ENCODE data around the gene ADAMTS12. TPM values are rescaled to one million over a fixed set of nuclear protein-coding genes. Genes with fewer than 3 reads are reported as not detected.

ADAMTS12 gene
- total and polyA plus RNA-seq, 9 of the 15 experiments (the other 6 are each of a cell fraction or from before 2014, with no cell fraction given): 0.11 TPM; not detected in 8

DNA sequence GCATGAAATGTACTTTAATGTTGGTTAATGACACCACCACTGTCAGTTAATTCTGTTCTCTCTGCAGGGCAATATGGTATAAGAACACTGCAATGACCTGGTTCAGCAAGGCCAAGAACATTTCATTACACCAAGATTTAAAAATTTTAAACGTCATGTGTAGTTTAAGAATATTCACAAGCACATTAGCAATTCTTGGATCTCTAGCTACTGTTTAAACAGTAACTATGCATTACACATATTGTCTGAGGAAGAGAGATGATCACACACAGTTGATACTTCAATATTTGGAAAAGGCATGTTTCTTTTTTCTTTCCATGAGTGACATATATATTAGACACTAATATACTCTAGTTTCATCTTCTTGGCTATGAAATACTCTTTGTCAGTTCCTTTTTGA lies 143.0 kb downstream of the ADAMTS12 start:
- intact Hi-C loops (cut with micrococcal nuclease) (no loop called here), in situ Hi-C loops (cut with MboI) (no loop called here)
- 0% methylated on average over 1 of the region's 1 CpG for WGBS (ENCODE audit: insufficient coverage, low coverage, missing lambda C conversion rate)
- Histone ChIP-seq H4K20me1 (replicated peaks; ENCODE audit: control insufficient read depth, insufficient read depth, low read length) (no peaks in the 10 kb centered on the region), H3K9me1 (ENCODE audit: control insufficient read depth, insufficient read depth, low read length) (no peaks in the 10 kb centered on the region), H3K9ac (ENCODE audit: insufficient read depth in 1 of 2, low read depth in 2 of 2, low read length in 2 of 2) (no peak overlapping the region), H3K4me1 (replicated peaks in 1 of 2; ENCODE audit: control insufficient read depth in 2 of 2, insufficient read depth in 2 of 2, low read length in 2 of 2) (no peaks in the 10 kb centered on the region), H3K4me2 (ENCODE audit: insufficient read depth, low read length) (no peak overlapping the region), H3K27ac (ENCODE audit: extremely low read depth, low read depth, low read length) (no peak overlapping the region), H3K9me3 (replicated peaks; ENCODE audit: control insufficient read depth, insufficient read depth, low read depth, low read length) (no peaks in the 10 kb centered on the region), H3K79me2 (ENCODE audit: control insufficient read depth, insufficient read depth, low read length) (no peaks in the 10 kb centered on the region), H2AFZ (ENCODE audit: low read depth, low read length) (no peak overlapping the region), H3K27me3 (ENCODE audit: control insufficient read depth in 2 of 2, insufficient read depth in 2 of 2, low read length in 2 of 2) (no peaks in the 10 kb centered on the region), H3K36me3 (ENCODE audit: control insufficient read depth, insufficient read depth, low read length) (no peaks in the 10 kb centered on the region), H3K4me3 (no peak overlapping the region)
- TF ChIP-seq HDGF (IDR thresholded peaks at IDR 0.05) (no peak), DDX20 (tag; IDR thresholded peaks at IDR 0.05; ENCODE audit: low read depth) (no peak), PHTF2 (CRISPR knock-in tag; IDR thresholded peaks at IDR 0.05) (no peak), ZNF583 (CRISPR knock-in tag; IDR thresholded peaks at IDR 0.05) (no peak), MTA1 (IDR thresholded peaks at IDR 0.05; ENCODE audit: borderline replicate concordance) (no peak), DMBX1 (CRISPR knock-in tag; IDR thresholded peaks at IDR 0.05; ENCODE audit: borderline replicate concordance) (no peak), SOX6 (IDR thresholded peaks at IDR 0.05) (no peak), ZNF224 (CRISPR knock-in tag; IDR thresholded peaks at IDR 0.05) (no peak), CTBP1 (IDR thresholded peaks at IDR 0.05; ENCODE audit: borderline replicate concordance) (no peak), TEAD2 (tag; IDR thresholded peaks at IDR 0.05) (no peak), FOXA1 (IDR thresholded peaks at IDR 0.05; ENCODE audit: borderline replicate concordance) (no peak)
- TF ChIP-seq, protein P1, sequence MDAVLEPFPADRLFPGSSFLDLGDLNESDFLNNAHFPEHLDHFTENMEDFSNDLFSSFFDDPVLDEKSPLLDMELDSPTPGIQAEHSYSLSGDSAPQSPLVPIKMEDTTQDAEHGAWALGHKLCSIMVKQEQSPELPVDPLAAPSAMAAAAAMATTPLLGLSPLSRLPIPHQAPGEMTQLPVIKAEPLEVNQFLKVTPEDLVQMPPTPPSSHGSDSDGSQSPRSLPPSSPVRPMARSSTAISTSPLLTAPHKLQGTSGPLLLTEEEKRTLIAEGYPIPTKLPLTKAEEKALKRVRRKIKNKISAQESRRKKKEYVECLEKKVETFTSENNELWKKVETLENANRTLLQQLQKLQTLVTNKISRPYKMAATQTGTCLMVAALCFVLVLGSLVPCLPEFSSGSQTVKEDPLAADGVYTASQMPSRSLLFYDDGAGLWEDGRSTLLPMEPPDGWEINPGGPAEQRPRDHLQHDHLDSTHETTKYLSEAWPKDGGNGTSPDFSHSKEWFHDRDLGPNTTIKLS (IDR thresholded peaks at IDR 0.05; ENCODE audit: borderline replicate concordance, low read depth): no peak
- TF ChIP-seq, protein P2, sequence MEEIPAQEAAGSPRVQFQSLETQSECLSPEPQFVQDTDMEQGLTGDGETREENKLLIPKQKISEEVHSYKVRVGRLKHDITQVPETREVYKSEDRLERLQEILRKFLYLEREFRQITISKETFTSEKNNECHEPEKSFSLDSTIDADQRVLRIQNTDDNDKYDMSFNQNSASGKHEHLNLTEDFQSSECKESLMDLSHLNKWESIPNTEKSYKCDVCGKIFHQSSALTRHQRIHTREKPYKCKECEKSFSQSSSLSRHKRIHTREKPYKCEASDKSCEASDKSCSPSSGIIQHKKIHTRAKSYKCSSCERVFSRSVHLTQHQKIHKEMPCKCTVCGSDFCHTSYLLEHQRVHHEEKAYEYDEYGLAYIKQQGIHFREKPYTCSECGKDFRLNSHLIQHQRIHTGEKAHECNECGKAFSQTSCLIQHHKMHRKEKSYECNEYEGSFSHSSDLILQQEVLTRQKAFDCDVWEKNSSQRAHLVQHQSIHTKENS (CRISPR knock-in tag; IDR thresholded peaks at IDR 0.05): no peak
- TF ChIP-seq, protein P3, sequence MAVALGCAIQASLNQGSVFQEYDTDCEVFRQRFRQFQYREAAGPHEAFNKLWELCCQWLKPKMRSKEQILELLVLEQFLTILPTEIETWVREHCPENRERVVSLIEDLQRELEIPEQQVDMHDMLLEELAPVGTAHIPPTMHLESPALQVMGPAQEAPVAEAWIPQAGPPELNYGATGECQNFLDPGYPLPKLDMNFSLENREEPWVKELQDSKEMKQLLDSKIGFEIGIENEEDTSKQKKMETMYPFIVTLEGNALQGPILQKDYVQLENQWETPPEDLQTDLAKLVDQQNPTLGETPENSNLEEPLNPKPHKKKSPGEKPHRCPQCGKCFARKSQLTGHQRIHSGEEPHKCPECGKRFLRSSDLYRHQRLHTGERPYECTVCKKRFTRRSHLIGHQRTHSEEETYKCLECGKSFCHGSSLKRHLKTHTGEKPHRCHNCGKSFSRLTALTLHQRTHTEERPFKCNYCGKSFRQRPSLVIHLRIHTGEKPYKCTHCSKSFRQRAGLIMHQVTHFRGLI (CRISPR knock-in tag; IDR thresholded peaks at IDR 0.05): no peak
- no peak for ATAC-seq
- ChIA-PET CTCF (ENCODE audit: low intra/inter-chr PET ratio) (no interaction called here), POLR2A (no interaction called here)
- BruUV-seq (replicated peaks): no TSS peak
- no peak for FAIRE-seq
- no peak for DNase-seq (ENCODE audit: extremely low read depth in 1 of 4, low spot score in 3 of 4)
